Right forelimb (tissue), 1 donor: Measurements from ENCODE around the gene PSAP.
"Not testable (repeated sequence)": the region's sequence is repeated elsewhere in the genome, so short reads cannot be mapped to it uniquely, and the experiment has no call there.

Experiments
- DNase-seq: peaks from one replicate; pipeline ENCODE4 v3.0.0-alpha.2; 2018

PSAP gene

DNA sequence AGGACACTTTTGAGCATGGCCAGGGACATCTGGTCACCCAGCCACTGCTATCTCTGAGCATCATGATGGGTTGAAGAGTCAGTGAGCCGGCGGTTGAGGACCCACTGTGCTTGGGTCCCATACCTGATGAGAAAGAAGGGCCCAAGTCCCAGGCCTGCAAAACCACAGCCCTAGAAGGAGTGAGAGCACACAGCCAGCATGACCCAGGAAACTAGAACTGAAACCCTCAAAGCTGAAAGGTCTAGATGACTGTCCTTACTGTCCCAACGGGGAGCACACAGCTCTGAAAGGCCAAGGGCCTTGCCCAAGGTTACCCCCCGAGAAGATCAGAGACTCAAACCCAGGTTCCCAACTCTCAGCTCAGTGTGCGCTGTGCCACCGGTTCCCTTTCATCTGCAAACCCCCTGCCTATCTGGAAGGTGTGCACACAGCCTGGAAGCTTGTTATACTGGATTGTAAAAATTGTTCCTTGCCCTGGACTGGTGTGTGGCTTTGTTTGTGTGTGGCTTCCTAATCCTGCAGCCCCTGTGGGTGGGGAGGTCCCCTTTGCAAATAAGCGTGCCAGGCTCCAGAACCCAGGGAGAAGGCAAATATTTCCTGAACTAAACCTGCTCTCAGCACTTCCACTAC is 22.6 kb upstream of the PSAP start:
- DNase-seq, result no peak

GRCh38 chr10:71869601-71870000 is 18.6 kb upstream of the PSAP start:
- not testable (repeated sequence) for DNase-seq

DNA sequence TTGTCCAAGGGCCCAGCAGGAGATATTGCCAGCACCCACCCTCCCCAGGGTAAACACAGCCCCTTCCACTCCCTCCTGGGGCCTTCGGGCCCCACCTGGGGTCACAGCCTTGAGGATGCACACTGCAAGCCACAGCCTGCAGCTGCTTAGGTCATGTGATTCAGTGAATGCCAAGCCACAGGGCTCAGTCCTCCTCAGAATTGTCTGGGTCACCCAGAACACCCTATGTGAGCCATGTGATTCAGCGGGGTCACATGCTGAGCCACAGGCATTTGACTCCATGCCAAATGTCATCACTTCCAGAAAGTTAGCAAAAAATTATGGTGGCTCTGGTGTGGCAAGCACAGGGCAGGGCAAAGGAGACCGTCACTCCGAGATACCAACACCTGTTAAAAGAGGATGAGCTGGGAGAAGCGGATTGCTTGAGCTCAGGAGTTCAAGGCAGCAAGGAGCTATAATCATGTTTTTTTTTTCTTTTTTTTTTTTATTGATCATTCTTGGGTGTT is 17.2 kb upstream of the PSAP start:
- no peak for DNase-seq

- no peak for DNase-seq
Observed at GRCh38 chr10:71865561-71866041, 14.6 kb upstream of the PSAP start.

GRCh38 chr10:71864911-71865361 is 13.9 kb upstream of the PSAP start:
- no peak for DNase-seq

GRCh38 chr10:71863203-71863602 is 12.2 kb upstream of the PSAP start:
- no peak for DNase-seq

- DNase-seq, result peak; percentile 82
Observed at GRCh38 chr10:71860243-71861029, 9.4 kb upstream of the PSAP start.

GRCh38 chr10:71857934-71858890 is 7.2 kb upstream of the PSAP start:
- no peak for DNase-seq

GRCh38 chr10:71856619-71857018 is 5.6 kb upstream of the PSAP start:
- DNase-seq, result no peak

DNA sequence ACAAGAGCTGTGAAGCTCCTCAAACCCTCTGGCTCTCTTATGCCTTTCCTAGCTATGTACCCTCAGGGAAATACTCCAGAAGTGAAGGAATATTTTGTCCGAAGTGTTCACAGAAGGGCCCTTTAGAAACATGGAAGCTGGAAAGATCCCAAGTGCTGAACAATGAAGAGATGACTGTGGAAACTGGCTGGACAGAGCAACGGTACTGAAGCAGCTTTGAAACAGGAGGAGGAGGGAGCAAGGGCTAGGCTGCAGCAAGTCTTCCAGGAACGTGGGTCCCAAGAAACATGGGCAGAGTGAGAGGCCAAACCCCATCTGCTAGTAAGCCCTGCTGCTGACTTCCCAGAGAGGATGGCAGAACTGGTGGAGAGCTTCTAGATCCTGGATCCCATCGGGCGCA is 3.0 kb upstream of the PSAP start:
- DNase-seq, result no peak

- no peak for DNase-seq
Observed at GRCh38 chr10:71852355-71852937, 1.4 kb upstream of the PSAP start.

- not testable (repeated sequence) for DNase-seq
Observed at GRCh38 chr10:71851465-71852095, 529 bp upstream of the PSAP start.

GRCh38 chr10:71850021-71850742 is 869 bp downstream of the PSAP start:
- no peak for DNase-seq

- DNase-seq, result no peak
Observed at GRCh38 chr10:71849461-71849908, 1.6 kb downstream of the PSAP start.

- no peak for DNase-seq
Observed at GRCh38 chr10:71848325-71849275, 2.5 kb downstream of the PSAP start.

DNA sequence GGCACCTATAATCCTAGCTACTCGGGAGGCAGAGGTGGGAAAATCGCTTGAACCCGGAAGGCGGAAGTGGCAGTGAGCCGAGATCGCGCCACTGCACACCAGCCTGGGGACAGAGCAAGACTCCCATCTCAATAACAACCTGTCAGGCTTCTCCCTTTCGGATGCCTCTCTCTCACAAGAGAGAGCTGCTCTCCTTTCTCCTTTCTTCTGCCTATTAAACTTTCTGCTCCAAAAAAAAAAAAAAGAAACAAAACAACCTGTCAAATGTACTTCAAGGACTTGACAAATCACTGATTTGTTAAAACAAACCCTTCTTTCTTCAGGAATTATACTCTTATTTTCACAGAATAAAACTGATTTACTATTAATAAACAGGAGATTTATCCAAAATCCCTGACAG is 3.6 kb downstream of the PSAP start:
- DNase-seq, result no peak

- DNase-seq, result no peak
Observed at GRCh38 chr10:71846816-71847215, 4.2 kb downstream of the PSAP start.

DNA sequence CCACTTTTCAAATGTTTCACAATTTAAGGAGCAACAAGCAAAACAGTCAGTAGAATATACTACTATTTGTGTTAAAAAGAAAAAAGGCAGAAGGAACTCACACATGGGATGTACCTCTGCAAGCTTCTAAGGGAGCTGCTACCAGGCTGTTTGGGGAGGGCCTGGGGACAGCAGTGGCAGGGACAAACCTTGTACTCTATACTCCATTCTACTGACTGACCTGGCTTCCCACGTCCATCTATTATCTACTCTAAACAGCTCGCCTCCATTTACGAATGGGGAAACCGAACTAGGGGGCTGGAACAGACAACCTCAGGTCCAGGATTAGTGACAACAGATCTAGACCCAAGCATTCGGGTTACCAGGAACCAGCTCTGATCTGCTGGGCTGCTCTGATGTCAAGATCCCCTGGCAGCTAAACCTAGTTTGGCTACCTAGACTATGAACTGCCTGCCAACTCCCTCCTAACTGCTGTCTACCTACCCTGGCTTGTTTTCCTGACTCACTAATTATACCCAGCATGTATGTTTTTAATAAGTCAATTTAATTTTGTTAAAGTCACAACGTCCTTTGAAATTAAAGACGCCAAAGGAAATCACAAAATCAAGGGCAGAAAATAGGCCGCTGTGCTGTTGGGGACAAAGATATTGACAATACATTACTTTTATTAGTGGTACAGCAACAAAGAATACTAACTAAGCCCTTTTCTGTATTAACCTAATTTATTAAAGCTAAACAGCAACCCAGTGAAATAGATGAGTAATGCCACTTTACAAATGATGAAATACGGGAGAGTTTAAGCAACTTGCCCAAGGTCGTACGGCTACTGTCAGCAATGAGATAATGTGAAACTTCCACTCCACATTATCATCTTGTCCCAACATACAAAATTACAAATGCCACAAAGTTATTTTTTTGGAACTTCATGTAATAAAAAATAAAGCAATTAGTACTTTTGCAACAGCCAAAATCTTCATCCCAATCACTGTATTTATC is 5.3 kb downstream of the PSAP start:
- no peak for DNase-seq

DNA sequence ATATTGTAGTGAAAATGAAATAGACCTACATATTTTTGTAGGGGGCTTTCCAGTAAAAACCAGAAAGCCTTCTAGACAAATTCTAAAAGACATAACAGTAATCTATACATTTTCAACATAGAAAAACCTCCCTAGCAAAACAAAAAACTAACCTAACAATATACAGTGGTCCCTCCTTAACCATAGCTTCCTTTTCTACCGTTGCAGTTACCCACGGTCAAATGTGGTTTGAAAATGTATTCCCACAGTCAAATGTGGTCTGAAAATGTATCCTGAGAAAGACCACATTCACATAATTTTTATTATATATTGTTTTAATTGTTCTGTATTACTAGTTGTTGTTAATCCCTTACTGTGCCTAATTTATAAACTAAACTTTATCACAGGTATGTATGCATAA is 6.4 kb downstream of the PSAP start:
- no peak for DNase-seq
